RWPE2 (cell line): ENCODE results near the gene HOXA4.
A peak's percentile ranks its signal among the peaks of the same experiment; 100 is the strongest.

ENCODE experiments used
- ATAC-seq: fragments of 200-7000 bp; cut with Tn5 transposase; 3 replicates; pipeline ENCODE4 v1.9.1; 2021; ENCODE audit warnings: low read depth
- DNase-seq: peaks from one replicate; pipeline ENCODE4 v3.0.0-alpha.2; 2020; ENCODE audit warnings: low spot score
- H3K27ac ChIP-seq: fragments of 450-650 bp; 2 replicates; pipeline ENCODE4 v1.5.1; 2017; ENCODE audit warnings: mild to moderate bottlenecking; ENCODE audit not compliant: poor library complexity, severe bottlenecking
- H3K27me3 ChIP-seq: fragments of 250-450 bp; sonication (Bioruptor Pico); 2 replicates; pipeline ENCODE4 v1.5.1; 2021; ENCODE audit warnings: mild to moderate bottlenecking, moderate library complexity; ENCODE audit not compliant: insufficient read depth, poor library complexity, severe bottlenecking
- H3K36me3 ChIP-seq: fragments of 250-450 bp; sonication (Bioruptor Pico); 2 replicates; pipeline ENCODE4 v1.5.1; 2020; ENCODE audit warnings: low read depth, mild to moderate bottlenecking, moderate library complexity
- H3K4me1 ChIP-seq: fragments of 250-450 bp; sonication (Bioruptor Pico); 2 replicates; pipeline ENCODE4 v1.5.1; 2021; ENCODE audit warnings: mild to moderate bottlenecking, moderate library complexity; ENCODE audit not compliant: insufficient read depth, poor library complexity, severe bottlenecking
- H3K4me3 ChIP-seq: fragments of 250-450 bp; sonication (Bioruptor Pico); 2 replicates; pipeline ENCODE4 v1.5.1; 2021; ENCODE audit warnings: mild to moderate bottlenecking, moderate library complexity; ENCODE audit not compliant: severe bottlenecking
- H3K9me3 ChIP-seq: fragments of 250-450 bp; sonication (Bioruptor Pico); 2 replicates; pipeline ENCODE4 v1.5.1; 2021; ENCODE audit warnings: mild to moderate bottlenecking, moderate library complexity; ENCODE audit not compliant: severe bottlenecking
- CTCF ChIP-seq: fragments of 450-650 bp; IDR thresholded peaks from one replicate; pipeline ENCODE4 v1.5.1; 2017; ENCODE audit warnings: mild to moderate bottlenecking, moderate library complexity; ENCODE audit not compliant: poor library complexity, severe bottlenecking

HOXA4 gene

GRCh38 chr7:27111042-27111750 lies 19.4 kb downstream of the HOXA4 start:
- ATAC-seq: 0 out of 3 replicates have a peak, but pooled peaks have one; percentile 4
- Histone ChIP-seq H3K36me3 (no peaks in the 10 kb centered on the region; the same call in 1 of the 2 replicates), H3K27ac (peak overlapping the region; percentile 86), H3K27me3 (no peaks in the 10 kb centered on the region), H3K4me1 (peaks cover 26% of the 10 kb centered on the region), H3K9me3 (no peaks in the 10 kb centered on the region), H3K4me3 (peak overlapping the region; percentile 76)
- no peak for DNase-seq
- no peak for TF ChIP-seq CTCF

- Histone ChIP-seq H3K4me1 (peaks cover 26% of the 10 kb centered on the region), H3K36me3 (no peaks in the 10 kb centered on the region; the same call in 1 of the 2 replicates), H3K27me3 (no peaks in the 10 kb centered on the region), H3K9me3 (no peaks in the 10 kb centered on the region), H3K27ac (peak overlapping the region; percentile 86), H3K4me3 (peak overlapping the region; percentile 76)
- TF ChIP-seq CTCF: no peak
- ATAC-seq (peak; percentile 48), DNase-seq (no peak)
Observed at GRCh38 chr7:27110186-27111031, 20.1 kb downstream of the HOXA4 start.

- TF ChIP-seq CTCF: no peak
- Histone ChIP-seq H3K4me1 (peaks cover 24% of the 10 kb centered on the region), H3K27ac (peak overlapping the region; percentile 86), H3K27me3 (no peaks in the 10 kb centered on the region), H3K4me3 (no peak overlapping the region), H3K9me3 (no peaks in the 10 kb centered on the region), H3K36me3 (no peaks in the 10 kb centered on the region; the same call in 1 of the 2 replicates)
- ATAC-seq: no peak
- no peak for DNase-seq
Observed at GRCh38 chr7:27109466-27110185, 20.9 kb downstream of the HOXA4 start.

GRCh38 chr7:27108390-27109127 lies 22.0 kb downstream of the HOXA4 start:
- no peak for DNase-seq
- no peaks in the 10 kb centered on the region for H3K27me3 ChIP-seq
- ATAC-seq: no peak

More at GRCh38 chr7:27108390-27109127, 22.0 kb downstream of the HOXA4 start:
- Histone ChIP-seq H3K27ac (no peak overlapping the region), H3K9me3 (no peaks in the 10 kb centered on the region), H3K4me1 (peaks cover 21% of the 10 kb centered on the region), H3K4me3 (no peak overlapping the region), H3K36me3 (no peaks in the 10 kb centered on the region; the same call in 1 of the 2 replicates)
- no peak for TF ChIP-seq CTCF
